Ishikawa (cell line): ENCODE measurements around the gene SLC11A1.

Experiments used
- CREB1 ChIP-seq: IDR thresholded peaks from 2 replicates; pipeline ENCODE4 v1.6.1; 2012; ENCODE audit warnings: low read depth
- EGR1 ChIP-seq: IDR thresholded peaks from 2 replicates; pipeline ENCODE4 v1.6.1; 2012
- EP300 ChIP-seq: IDR thresholded peaks from 2 replicates; pipeline ENCODE4 v1.6.1; 2012; ENCODE audit warnings: borderline replicate concordance
- FOXM1 ChIP-seq: IDR thresholded peaks from 2 replicates; pipeline ENCODE4 v1.6.1; 2012; ENCODE audit warnings: low read depth, borderline replicate concordance
- NFIC ChIP-seq: IDR thresholded peaks from 2 replicates; pipeline ENCODE4 v1.6.1; 2012
- RAD21 ChIP-seq: IDR thresholded peaks from 2 replicates; pipeline ENCODE4 v1.6.1; 2012; ENCODE audit warnings: low read depth
- TAF1 ChIP-seq: IDR thresholded peaks from 2 replicates; pipeline ENCODE4 v1.6.1; 2012; ENCODE audit warnings: low read depth, mild to moderate bottlenecking
- TCF12 ChIP-seq: IDR thresholded peaks from 2 replicates; pipeline ENCODE4 v1.6.1; 2012; ENCODE audit warnings: low read depth
- TEAD4 ChIP-seq: IDR thresholded peaks from 2 replicates; pipeline ENCODE4 v1.6.1; 2012
- YY1 ChIP-seq: IDR thresholded peaks from 2 replicates; pipeline ENCODE4 v1.6.1; 2012; ENCODE audit warnings: low read depth
- ZBTB7A ChIP-seq: IDR thresholded peaks from 2 replicates; pipeline ENCODE4 v1.6.1; 2012; ENCODE audit warnings: low read depth
- TF ChIP-seq, protein P1 (sequence below): IDR thresholded peaks from 2 replicates; pipeline ENCODE4 v1.6.1; 2012
- TF ChIP-seq, protein P2 (sequence below): IDR thresholded peaks from 2 replicates; pipeline ENCODE4 v1.6.1; 2012
- TF ChIP-seq, protein P3 (sequence below): IDR thresholded peaks from 2 replicates; pipeline ENCODE4 v1.6.1; 2012; ENCODE audit warnings: low read depth, mild to moderate bottlenecking

DNA sequence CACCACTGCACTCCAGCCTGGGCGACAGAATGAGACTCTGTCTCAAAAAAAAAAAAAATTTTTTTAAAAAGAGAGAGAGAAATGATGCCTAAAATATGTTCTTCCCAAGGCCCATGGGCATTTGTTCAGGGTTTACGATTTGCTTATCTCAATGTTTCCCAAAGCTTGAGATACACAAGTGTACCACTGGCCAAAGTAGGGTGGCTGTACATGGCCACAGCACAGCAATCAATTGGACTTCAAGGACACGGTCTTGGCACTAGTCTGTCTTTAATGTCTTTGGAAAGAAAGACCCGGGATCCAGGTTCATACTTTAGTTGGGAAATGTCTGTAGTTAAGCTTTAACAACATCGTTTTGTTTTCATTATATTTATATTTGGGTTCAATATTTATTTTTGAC lies 34.9 kb upstream of the SLC11A1 start:
- TF ChIP-seq, protein P1, sequence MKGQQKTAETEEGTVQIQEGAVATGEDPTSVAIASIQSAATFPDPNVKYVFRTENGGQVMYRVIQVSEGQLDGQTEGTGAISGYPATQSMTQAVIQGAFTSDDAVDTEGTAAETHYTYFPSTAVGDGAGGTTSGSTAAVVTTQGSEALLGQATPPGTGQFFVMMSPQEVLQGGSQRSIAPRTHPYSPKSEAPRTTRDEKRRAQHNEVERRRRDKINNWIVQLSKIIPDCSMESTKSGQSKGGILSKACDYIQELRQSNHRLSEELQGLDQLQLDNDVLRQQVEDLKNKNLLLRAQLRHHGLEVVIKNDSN: no peak
- TF ChIP-seq FOXM1 (no peak), RAD21 (no peak), EP300 (no peak), TCF12 (no peak), TAF1 (no peak), ZBTB7A (no peak), YY1 (no peak), CREB1 (no peak), NFIC (no peak), TEAD4 (no peak), EGR1 (no peak)
- TF ChIP-seq, protein P2, sequence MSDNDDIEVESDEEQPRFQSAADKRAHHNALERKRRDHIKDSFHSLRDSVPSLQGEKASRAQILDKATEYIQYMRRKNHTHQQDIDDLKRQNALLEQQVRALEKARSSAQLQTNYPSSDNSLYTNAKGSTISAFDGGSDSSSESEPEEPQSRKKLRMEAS: no peak
- TF ChIP-seq, protein P3, sequence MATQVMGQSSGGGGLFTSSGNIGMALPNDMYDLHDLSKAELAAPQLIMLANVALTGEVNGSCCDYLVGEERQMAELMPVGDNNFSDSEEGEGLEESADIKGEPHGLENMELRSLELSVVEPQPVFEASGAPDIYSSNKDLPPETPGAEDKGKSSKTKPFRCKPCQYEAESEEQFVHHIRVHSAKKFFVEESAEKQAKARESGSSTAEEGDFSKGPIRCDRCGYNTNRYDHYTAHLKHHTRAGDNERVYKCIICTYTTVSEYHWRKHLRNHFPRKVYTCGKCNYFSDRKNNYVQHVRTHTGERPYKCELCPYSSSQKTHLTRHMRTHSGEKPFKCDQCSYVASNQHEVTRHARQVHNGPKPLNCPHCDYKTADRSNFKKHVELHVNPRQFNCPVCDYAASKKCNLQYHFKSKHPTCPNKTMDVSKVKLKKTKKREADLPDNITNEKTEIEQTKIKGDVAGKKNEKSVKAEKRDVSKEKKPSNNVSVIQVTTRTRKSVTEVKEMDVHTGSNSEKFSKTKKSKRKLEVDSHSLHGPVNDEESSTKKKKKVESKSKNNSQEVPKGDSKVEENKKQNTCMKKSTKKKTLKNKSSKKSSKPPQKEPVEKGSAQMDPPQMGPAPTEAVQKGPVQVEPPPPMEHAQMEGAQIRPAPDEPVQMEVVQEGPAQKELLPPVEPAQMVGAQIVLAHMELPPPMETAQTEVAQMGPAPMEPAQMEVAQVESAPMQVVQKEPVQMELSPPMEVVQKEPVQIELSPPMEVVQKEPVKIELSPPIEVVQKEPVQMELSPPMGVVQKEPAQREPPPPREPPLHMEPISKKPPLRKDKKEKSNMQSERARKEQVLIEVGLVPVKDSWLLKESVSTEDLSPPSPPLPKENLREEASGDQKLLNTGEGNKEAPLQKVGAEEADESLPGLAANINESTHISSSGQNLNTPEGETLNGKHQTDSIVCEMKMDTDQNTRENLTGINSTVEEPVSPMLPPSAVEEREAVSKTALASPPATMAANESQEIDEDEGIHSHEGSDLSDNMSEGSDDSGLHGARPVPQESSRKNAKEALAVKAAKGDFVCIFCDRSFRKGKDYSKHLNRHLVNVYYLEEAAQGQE: no peak
